Suprapubic skin (tissue), 4 donors: Measurements from ENCODE around the gene PTPRD. TPM values are rescaled to one million over a fixed set of nuclear protein-coding genes. Genes with fewer than 3 reads are reported as not detected.

Experiments
- DNase-seq, 2 donors: peaks; one replicate each; pipeline ENCODE4 v3.0.0-alpha.2; 2019; ENCODE audit warnings: low spot score in 2 of 2
- H3K27ac ChIP-seq: fragments of 200-600 bp; sonication (generic); one replicate; pipeline ENCODE4 v1.5.1; 2019
- H3K27me3 ChIP-seq: fragments of 200-600 bp; sonication (generic); one replicate; pipeline ENCODE4 v1.5.1; 2019
- H3K36me3 ChIP-seq: fragments of 200-600 bp; sonication (generic); one replicate; pipeline ENCODE4 v1.5.1; 2019
- H3K4me1 ChIP-seq: fragments of 200-600 bp; sonication (generic); one replicate; pipeline ENCODE4 v1.5.1; 2019
- H3K4me3 ChIP-seq: fragments of 200-600 bp; sonication (generic); one replicate; pipeline ENCODE4 v1.5.1; 2019; ENCODE audit warnings: mild to moderate bottlenecking
- H3K9me3 ChIP-seq: fragments of 200-600 bp; sonication (generic); one replicate; pipeline ENCODE4 v1.5.1; 2019
- EP300 ChIP-seq: sonication (generic); formaldehyde crosslinking; IDR thresholded peaks from one replicate; pipeline ENCODE4 v1.6.1; 2017; ENCODE audit warnings: antibody characterized with exemption
- POLR2A ChIP-seq, 2 donors: fragments of 450-650 bp; IDR thresholded peaks; one replicate each; pipeline ENCODE4 v1.6.1; 2017; ENCODE audit warnings: antibody characterized with exemption in 2 of 2, mild to moderate bottlenecking in 2 of 2, moderate library complexity in 2 of 2
- POLR2AphosphoS5 ChIP-seq, 3 donors: sonication (generic); formaldehyde crosslinking; IDR thresholded peaks; one replicate each; pipeline ENCODE4 v1.6.1; 2017; ENCODE audit warnings: antibody characterized with exemption in 3 of 3
- WGBS: methylation state at CpG from one replicate; pipeline ENCODE4 v1.1.5; 2018; 5-methylcytosine and 5-hydroxymethylcytosine counted together
- total RNA-seq, 4 donors: library from RNA; depleted of rRNA; stranded (reverse); fragments of >200 nt; gene quantifications; one replicate each; pipeline ENCODE4 v1.1.0, GENCODE V29; 2016
- TF ChIP-seq, protein P1 (sequence below), 2 donors: fragments of 200-600 bp in 1 of 2; fragments of 450-650 bp in 1 of 2; sonication (generic) in 1 of 2; IDR thresholded peaks; one replicate each; pipeline ENCODE4 v1.5.1; 2016 to 2019; ENCODE audit warnings: antibody characterized with exemption in 2 of 2, mild to moderate bottlenecking in 1 of 2, moderate library complexity in 1 of 2

The PTPRD gene
- total RNA-seq, 4 donors from 2014 or later: 0.49 to 3.3 (median 2.5) TPM

DNA sequence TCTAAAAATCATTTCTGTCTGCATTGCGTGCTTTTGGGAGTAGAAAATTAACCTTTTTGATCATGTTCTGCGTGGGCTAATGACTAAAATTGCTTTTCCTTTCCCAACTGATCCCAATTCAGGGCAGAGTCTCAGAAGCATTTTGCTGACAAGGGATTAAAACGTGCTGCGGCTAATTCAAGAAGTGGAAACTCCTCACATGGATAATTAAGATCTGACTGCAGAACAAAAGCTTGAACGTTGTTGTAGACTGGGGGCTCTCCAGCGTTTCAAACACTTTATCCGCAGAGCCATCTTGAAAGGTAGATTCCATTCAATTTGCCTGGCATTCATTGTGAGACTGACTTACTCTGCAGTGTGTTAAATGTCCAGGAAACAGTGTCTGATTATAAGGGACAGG is 2327.9 kb downstream of the PTPRD start:
- WGBS: 70% methylated on average over 7 of the region's 7 CpGs
- no peaks in the 10 kb centered on the region for H3K4me1 ChIP-seq
- TF ChIP-seq, protein P1, sequence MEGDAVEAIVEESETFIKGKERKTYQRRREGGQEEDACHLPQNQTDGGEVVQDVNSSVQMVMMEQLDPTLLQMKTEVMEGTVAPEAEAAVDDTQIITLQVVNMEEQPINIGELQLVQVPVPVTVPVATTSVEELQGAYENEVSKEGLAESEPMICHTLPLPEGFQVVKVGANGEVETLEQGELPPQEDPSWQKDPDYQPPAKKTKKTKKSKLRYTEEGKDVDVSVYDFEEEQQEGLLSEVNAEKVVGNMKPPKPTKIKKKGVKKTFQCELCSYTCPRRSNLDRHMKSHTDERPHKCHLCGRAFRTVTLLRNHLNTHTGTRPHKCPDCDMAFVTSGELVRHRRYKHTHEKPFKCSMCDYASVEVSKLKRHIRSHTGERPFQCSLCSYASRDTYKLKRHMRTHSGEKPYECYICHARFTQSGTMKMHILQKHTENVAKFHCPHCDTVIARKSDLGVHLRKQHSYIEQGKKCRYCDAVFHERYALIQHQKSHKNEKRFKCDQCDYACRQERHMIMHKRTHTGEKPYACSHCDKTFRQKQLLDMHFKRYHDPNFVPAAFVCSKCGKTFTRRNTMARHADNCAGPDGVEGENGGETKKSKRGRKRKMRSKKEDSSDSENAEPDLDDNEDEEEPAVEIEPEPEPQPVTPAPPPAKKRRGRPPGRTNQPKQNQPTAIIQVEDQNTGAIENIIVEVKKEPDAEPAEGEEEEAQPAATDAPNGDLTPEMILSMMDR (IDR thresholded peaks at IDR 0.05): no peak
- TF ChIP-seq POLR2A (IDR thresholded peaks at IDR 0.05) (no peak), EP300 (no peak), POLR2AphosphoS5 (IDR thresholded peaks at IDR 0.05) (no peak)
- H3K27me3 ChIP-seq: no peaks in the 10 kb centered on the region
- no peak for DNase-seq
- no peak overlapping the region for H3K4me3 ChIP-seq
- no peaks in the 10 kb centered on the region for H3K9me3 ChIP-seq
- no peak overlapping the region for H3K27ac ChIP-seq
- no peaks in the 10 kb centered on the region for H3K36me3 ChIP-seq

- no peak for TF ChIP-seq EP300
- TF ChIP-seq POLR2A (IDR thresholded peaks at IDR 0.05): no peak
- no peak for TF ChIP-seq POLR2AphosphoS5 (IDR thresholded peaks at IDR 0.05)
- TF ChIP-seq, protein P1 (IDR thresholded peaks at IDR 0.05): no peak
- 70% methylated on average over 2 of the region's 2 CpGs for WGBS
- Histone ChIP-seq H3K27ac (no peak overlapping the region), H3K27me3 (no peaks in the 10 kb centered on the region), H3K4me1 (no peaks in the 10 kb centered on the region), H3K9me3 (no peaks in the 10 kb centered on the region), H3K36me3 (no peaks in the 10 kb centered on the region), H3K4me3 (no peak overlapping the region)
- DNase-seq: no peak
Measured at GRCh38 chr9:8282535-8282934, 2330.3 kb downstream of the PTPRD start.

DNA sequence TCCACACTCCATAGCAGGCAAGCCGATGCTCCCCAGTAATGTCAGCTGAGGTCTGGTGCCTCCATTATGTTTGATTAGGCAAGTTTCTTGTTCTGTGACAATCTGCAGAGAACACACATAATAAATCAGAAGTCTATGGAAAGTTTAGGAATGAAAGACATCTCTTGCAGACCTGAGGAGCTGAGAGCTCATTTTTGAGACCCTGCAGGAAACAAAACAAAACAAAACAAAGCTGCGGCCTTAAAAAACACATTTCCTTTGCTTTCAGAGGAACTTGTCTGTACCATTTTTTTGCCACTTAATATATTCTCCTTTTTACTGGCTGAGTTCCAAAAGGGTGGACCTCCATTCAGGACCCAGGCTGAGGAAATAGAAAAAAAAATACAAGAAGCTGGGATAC is 2332.0 kb downstream of the PTPRD start:
- Histone ChIP-seq H3K27ac (no peak overlapping the region), H3K4me3 (no peak overlapping the region), H3K4me1 (no peaks in the 10 kb centered on the region), H3K36me3 (no peaks in the 10 kb centered on the region), H3K27me3 (no peaks in the 10 kb centered on the region), H3K9me3 (peaks cover 3% of the 10 kb centered on the region)
- WGBS: 62% methylated on average over 2 of the region's 2 CpGs
- TF ChIP-seq EP300: no peak
- TF ChIP-seq, protein P1 (IDR thresholded peaks at IDR 0.05): no peak
- TF ChIP-seq POLR2A (IDR thresholded peaks at IDR 0.05): no peak
- no peak for TF ChIP-seq POLR2AphosphoS5 (IDR thresholded peaks at IDR 0.05)
- no peak for DNase-seq

GRCh38 chr9:8278048-8278447 is 2334.8 kb downstream of the PTPRD start:
- Histone ChIP-seq H3K27me3 (no peaks in the 10 kb centered on the region), H3K27ac (no peak overlapping the region), H3K9me3 (peaks cover 10% of the 10 kb centered on the region), H3K4me1 (no peaks in the 10 kb centered on the region), H3K4me3 (no peak overlapping the region), H3K36me3 (no peaks in the 10 kb centered on the region)
- no peak for DNase-seq
- WGBS: 67% methylated on average over 3 of the region's 3 CpGs
- TF ChIP-seq, protein P1 (IDR thresholded peaks at IDR 0.05): no peak
- no peak for TF ChIP-seq POLR2AphosphoS5 (IDR thresholded peaks at IDR 0.05)
- no peak for TF ChIP-seq POLR2A (IDR thresholded peaks at IDR 0.05)
- TF ChIP-seq EP300: no peak

DNA sequence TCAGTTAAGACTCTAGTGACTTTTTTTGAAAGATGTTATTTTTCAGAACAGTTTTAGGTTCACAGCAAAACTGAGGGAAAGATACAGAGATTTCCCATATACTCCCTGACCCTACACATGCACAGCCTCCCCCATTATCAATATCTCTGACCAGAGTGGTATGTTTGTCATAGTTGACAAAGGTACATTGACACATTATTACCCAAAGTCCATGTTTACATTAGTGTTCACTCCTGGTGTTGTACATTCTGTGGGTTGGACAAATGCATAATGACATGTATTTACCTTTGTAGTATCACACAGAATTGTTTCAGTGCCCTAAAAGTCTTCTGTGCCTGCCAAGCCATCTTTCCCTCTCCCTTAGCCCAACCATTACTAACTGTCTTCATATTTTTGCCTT is 2342.6 kb downstream of the PTPRD start:
- Histone ChIP-seq H3K27me3 (no peaks in the 10 kb centered on the region), H3K36me3 (no peaks in the 10 kb centered on the region), H3K9me3 (peaks cover 2% of the 10 kb centered on the region), H3K4me1 (no peaks in the 10 kb centered on the region), H3K27ac (no peak overlapping the region), H3K4me3 (no peak overlapping the region)
- TF ChIP-seq POLR2A (IDR thresholded peaks at IDR 0.05) (no peak), EP300 (no peak), POLR2AphosphoS5 (IDR thresholded peaks at IDR 0.05) (no peak)
- TF ChIP-seq, protein P1 (IDR thresholded peaks at IDR 0.05): no peak
- DNase-seq: no peak
